ENCODE measurements around the gene SYK.

- TF ChIP-seq CTCF (IDR thresholded peaks at IDR 0.05) (peak; percentile 95), EP300 (IDR thresholded peaks at IDR 0.05; ENCODE audit: borderline replicate concordance in 1 of 2, low read depth in 1 of 2, low read length in 1 of 2) (no peak), YY1 (IDR thresholded peaks at IDR 0.05; ENCODE audit: low read depth) (no peak), TCF12 (IDR thresholded peaks at IDR 0.05) (no peak), RAD21 (IDR thresholded peaks at IDR 0.05; ENCODE audit: low read length) (peak; percentile 91), JUND (IDR thresholded peaks at IDR 0.05) (no peak)
Observed at GRCh38 chr9:90870621-90871326, 69.2 kb downstream of the SYK start.
